Nephron (organoid): ENCODE data around the gene CTDNEP1.

ENCODE experiments used
- H3K27ac Mint-ChIP-seq, 3 experiments: 2 replicates each; pipeline ENCODE4 v1.8.0; 2020; ENCODE audit warnings: mixed read lengths in 3 of 3, mild to moderate bottlenecking in 2 of 3, moderate library complexity in 1 of 3
- H3K27me3 Mint-ChIP-seq: 2 replicates; pipeline ENCODE4 v1.8.0; 2021; ENCODE audit warnings: low read depth, mild to moderate bottlenecking, moderate library complexity, mixed read lengths
- H3K36me3 Mint-ChIP-seq: 2 replicates; pipeline ENCODE4 v1.8.0; 2020; ENCODE audit warnings: low read depth, mixed read lengths
- H3K4me1 Mint-ChIP-seq: 2 replicates; pipeline ENCODE4 v1.8.0; 2020; ENCODE audit warnings: mixed read lengths
- H3K4me3 Mint-ChIP-seq, 3 experiments: 2 replicates each; pipeline ENCODE4 v1.8.0; 2020; ENCODE audit warnings: mild to moderate bottlenecking in 3 of 3, mixed read lengths in 3 of 3, moderate library complexity in 2 of 3
- H3K9me3 Mint-ChIP-seq: 2 replicates; pipeline ENCODE4 v1.8.0; 2020; ENCODE audit warnings: mixed read lengths
- TF ChIP-seq, protein P1 (sequence below), 3 experiments: fragments of 200-600 bp; sonication (generic); IDR thresholded peaks; one replicate each; pipeline ENCODE4 v1.5.0; 2021; ENCODE audit warnings: antibody characterized with exemption in 3 of 3; ENCODE audit not compliant: unreplicated experiment in 3 of 3

Gene CTDNEP1

DNA sequence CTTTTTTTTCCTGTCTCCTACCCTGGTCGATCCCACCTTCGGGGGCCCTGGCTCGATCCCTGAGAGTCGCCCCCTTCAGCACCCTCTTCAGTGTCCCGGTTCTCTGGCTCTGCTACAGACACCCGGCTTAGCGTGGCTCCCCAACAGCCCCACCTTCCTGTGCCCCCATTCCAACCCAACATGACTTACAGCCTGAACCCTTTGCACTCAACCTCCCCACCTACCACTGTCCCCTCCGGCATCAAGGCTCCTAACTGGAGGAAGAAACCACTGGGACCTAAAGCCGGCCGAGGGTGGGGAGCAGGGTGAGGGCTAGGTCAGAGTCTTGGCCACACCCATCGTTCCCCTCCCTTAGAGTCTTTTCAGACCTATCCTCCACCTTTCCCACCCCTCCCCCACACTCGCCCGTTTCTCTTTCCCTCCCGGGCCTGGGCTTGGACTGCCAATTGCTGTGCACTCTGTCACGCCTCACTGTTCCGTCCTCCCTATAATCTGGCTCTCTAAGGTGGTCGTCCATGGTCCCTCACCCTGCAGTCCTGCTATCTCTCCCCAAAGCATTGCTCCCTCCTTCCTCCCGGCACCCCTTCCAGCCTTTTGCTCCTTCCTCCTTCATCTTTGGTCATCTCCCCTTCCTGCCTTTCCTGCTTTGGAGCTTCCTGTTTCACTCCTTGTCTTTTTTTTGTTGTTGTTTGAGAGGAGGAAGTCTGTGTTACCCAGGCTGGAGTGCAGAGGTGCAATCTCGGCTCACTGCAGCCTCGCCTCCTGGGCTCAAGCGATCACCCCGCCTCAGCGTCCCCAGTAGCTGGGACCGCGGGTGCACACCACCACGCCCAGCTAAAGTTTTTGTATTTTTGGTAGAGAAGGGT is 11.6 kb upstream of the CTDNEP1 start:
- Mint-ChIP-seq H3K36me3 (peaks cover 15% of the 10 kb centered on the region), H3K4me3 (peak overlapping the region; percentile 49 to 90 (median 89)), H3K4me1 (peaks cover 11% of the 10 kb centered on the region), H3K27me3 (peaks cover 78% of the 10 kb centered on the region), H3K9me3 (no peaks in the 10 kb centered on the region), H3K27ac (peak overlapping the region; percentile 70 to 98 (median 91))
- TF ChIP-seq, protein P1, sequence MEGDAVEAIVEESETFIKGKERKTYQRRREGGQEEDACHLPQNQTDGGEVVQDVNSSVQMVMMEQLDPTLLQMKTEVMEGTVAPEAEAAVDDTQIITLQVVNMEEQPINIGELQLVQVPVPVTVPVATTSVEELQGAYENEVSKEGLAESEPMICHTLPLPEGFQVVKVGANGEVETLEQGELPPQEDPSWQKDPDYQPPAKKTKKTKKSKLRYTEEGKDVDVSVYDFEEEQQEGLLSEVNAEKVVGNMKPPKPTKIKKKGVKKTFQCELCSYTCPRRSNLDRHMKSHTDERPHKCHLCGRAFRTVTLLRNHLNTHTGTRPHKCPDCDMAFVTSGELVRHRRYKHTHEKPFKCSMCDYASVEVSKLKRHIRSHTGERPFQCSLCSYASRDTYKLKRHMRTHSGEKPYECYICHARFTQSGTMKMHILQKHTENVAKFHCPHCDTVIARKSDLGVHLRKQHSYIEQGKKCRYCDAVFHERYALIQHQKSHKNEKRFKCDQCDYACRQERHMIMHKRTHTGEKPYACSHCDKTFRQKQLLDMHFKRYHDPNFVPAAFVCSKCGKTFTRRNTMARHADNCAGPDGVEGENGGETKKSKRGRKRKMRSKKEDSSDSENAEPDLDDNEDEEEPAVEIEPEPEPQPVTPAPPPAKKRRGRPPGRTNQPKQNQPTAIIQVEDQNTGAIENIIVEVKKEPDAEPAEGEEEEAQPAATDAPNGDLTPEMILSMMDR (IDR thresholded peaks at IDR 0.05; ENCODE audit: unreplicated experiment in 3 of 3) = no peak

DNA sequence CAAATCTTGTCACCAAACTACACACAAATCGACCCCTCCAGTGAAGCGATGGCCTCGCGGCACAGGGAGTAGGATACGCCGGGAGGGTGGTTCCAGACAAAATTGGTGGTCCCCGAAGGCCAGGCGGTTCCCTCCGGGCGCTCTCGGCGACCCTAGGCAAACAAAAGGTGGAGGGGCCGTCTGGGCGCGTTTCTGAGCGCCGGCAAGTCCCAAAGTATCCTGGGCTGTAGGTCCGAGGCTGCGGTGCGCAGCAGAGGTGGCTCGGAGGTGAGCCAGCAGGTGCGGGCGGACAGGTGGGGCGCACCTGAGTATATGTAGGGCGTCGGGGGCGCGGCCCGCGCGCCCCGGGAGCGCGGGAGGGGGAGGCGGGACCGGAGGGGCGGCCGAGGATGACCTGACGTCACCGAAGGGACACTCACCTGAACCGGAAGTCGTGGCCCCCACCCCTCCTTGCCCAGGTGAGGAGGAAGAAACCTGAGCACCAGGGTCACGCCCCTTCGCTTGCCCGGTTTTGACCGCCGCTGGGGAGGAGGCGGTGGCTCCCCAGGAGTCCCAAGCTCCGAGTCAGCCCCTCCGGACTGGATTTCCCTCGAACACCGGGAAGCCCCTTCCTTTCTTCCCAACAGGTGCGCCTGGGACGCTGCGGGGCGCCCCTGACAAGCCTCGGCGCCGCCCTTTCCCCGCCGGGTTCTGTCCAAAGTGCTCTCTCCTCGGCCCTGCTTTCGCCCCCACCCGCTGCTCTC is 10.8 kb upstream of the CTDNEP1 start, which contains the start of gene CLDN7:
TSS of gene CLDN7 (minus strand) at position 287 of the 743 bp plus-strand sequence. CDS start 435 bp downstream, outside the sequence.
- H3K27me3 Mint-ChIP-seq = peaks cover 78% of the 10 kb centered on the region
- H3K9me3 Mint-ChIP-seq = no peaks in the 10 kb centered on the region
- peak within 1 kb of the TSS; percentile 70 to 98 (median 91) for H3K27ac Mint-ChIP-seq
- peak within 1 kb of the TSS; percentile 80 to 90 (median 89) for H3K4me3 Mint-ChIP-seq
- H3K4me1 Mint-ChIP-seq = peaks cover 11% of the 10 kb centered on the region
- TF ChIP-seq, protein P1 (IDR thresholded peaks at IDR 0.05; ENCODE audit: unreplicated experiment in 3 of 3) = no peak
- peaks cover 19% of the 10 kb centered on the region for H3K36me3 Mint-ChIP-seq

DNA sequence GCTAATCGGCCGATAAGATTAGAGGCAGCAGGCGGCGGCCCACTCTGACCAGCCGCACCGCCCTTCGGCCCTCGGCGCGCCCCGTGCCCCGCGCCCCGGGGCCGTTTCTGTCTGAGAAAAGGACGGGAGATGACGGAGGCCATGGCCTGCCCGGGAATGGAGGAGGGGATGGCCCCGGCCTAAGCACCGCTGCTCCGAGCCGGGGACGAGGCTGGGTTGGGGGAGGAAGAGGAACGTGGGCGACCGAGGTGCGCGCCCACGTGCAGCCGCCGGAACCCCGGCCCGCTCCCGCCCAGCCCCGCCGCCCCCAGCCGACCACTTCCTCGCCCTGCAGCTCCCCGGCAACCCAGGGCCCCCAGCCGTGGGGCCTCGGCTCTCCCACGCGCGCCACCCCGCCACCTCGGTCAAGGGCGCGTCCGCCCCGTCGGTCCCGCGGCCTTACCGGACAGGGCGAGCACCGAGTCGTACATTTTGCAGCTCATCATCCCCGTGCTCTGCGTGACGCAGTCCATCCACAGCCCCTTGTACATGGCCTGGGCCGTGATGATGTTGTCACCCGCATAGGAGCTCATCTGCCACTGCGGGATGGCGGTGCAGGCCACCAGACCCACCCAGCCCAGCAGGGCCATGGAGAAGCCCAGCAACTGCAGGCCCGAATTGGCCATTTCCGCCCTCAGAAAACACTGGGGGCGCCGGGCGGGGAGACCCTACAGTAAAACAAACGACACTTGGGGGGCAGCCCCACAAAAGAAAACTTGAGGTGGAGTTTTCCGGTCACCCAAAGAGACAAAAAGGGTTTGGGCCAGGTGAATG is 10.1 kb upstream of the CTDNEP1 start:
- H3K27ac Mint-ChIP-seq = peak overlapping the region in 1 of 3 experiments; percentile 84
- peaks cover 74% of the 10 kb centered on the region for H3K27me3 Mint-ChIP-seq
- H3K36me3 Mint-ChIP-seq = peaks cover 27% of the 10 kb centered on the region
- TF ChIP-seq, protein P1 (IDR thresholded peaks at IDR 0.05; ENCODE audit: unreplicated experiment in 3 of 3) = no peak
- H3K9me3 Mint-ChIP-seq = no peaks in the 10 kb centered on the region
- H3K4me1 Mint-ChIP-seq = peaks cover 11% of the 10 kb centered on the region
- peak overlapping the region; percentile 77 to 90 (median 80) for H3K4me3 Mint-ChIP-seq

DNA sequence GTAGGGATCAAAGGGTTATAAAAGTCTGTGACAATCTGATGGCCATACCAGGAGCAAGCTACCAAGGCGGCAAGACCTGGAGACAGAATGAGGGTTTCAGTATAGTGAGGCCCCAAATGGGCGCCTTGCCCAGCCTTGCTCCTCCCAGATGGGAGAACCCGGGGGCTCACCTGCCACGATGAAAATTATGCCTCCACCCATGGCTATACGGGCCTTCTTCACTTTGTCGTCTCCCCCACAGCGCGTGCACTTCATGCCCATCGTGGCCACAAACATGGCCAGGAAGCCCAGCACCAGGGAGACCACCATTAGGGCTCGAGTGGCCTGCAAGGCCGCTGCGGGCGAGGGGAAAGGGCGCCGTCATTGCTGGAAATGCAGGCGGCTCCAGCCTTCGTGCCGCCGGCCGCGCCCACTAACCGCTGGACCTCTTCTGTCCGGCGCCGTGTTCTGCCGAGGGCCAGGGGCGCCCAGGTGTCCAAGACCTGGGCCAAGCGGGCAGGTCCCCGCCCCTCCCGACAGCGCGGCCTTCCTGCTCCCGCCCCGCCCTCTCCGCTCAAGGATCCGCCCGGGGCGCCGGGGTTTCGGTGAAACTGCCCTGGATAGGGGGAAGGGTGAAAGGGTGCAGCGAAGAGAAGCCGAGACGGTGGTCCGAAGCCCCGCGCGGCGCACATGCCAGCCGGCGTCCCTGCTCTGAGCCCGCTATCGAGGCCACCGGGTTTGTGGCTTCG is 9.3 kb upstream of the CTDNEP1 start:
- Mint-ChIP-seq H3K9me3 (no peaks in the 10 kb centered on the region), H3K4me3 (peak overlapping the region; percentile 54 to 77 (median 76)), H3K4me1 (peaks cover 11% of the 10 kb centered on the region), H3K27me3 (peaks cover 68% of the 10 kb centered on the region), H3K36me3 (peaks cover 32% of the 10 kb centered on the region), H3K27ac (peak overlapping the region in 2 of 3 experiments; percentile 18 to 75)
- TF ChIP-seq, protein P1 (IDR thresholded peaks at IDR 0.05; ENCODE audit: unreplicated experiment in 3 of 3) = no peak

DNA sequence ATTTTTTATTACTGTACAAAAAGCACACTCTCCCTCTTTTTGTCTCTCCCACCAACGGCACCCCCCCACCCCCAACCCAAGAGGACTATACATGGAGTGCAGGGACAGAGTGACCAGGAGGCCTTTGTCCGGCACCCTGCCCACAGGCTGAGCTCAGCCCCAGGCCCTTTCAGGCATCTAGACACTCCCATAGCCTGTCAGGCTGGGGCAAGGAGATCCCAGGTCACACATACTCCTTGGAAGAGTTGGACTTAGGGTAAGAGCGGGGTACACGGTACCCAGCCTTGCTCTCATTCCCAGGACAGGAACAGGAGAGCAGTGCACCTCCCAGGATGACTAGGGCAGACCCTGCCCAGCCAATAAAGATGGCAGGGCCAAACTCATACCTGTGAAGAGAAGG is 8.6 kb upstream of the CTDNEP1 start:
- H3K27ac Mint-ChIP-seq = peak overlapping the region in 2 of 3 experiments; percentile 18 to 37
- peaks cover 61% of the 10 kb centered on the region for H3K27me3 Mint-ChIP-seq
- H3K4me3 Mint-ChIP-seq = peak overlapping the region; percentile 54 to 76 (median 63)
- TF ChIP-seq, protein P1 (IDR thresholded peaks at IDR 0.05; ENCODE audit: unreplicated experiment in 3 of 3) = no peak
- H3K9me3 Mint-ChIP-seq = no peaks in the 10 kb centered on the region
- peaks cover 11% of the 10 kb centered on the region for H3K4me1 Mint-ChIP-seq
- peaks cover 32% of the 10 kb centered on the region for H3K36me3 Mint-ChIP-seq
